DOHH2 (cell line): ENCODE data around the gene SLC1A4.
"Not testable (repeated sequence)": the region's sequence is repeated elsewhere in the genome, so short reads cannot be mapped to it uniquely, and the experiment has no call there.

ENCODE experiments used
- H3F3A ChIP-seq: fragments of 200-600 bp; sonication (generic), shearing (Covaris generic); 2 replicates; pipeline ENCODE4 v1.6.0; 2016; ENCODE audit warnings: antibody characterized with exemption, mild to moderate bottlenecking; ENCODE audit not compliant: control insufficient read depth, insufficient read depth
- H3K27ac ChIP-seq: fragments of 200-600 bp; sonication (generic); 2 replicates; pipeline ENCODE4 v1.5.1; 2014; ENCODE audit warnings: low read depth, mild to moderate bottlenecking, low read length, moderate library complexity
- H3K27me3 ChIP-seq: fragments of 200-600 bp; sonication (generic); 2 replicates; pipeline ENCODE4 v1.6.1; 2014; ENCODE audit warnings: mild to moderate bottlenecking, low read length, mixed read lengths; ENCODE audit not compliant: control insufficient read depth
- H3K36me3 ChIP-seq: fragments of 200-600 bp; sonication (generic); 2 replicates; pipeline ENCODE4 v1.6.1; 2014; ENCODE audit warnings: mild to moderate bottlenecking, low read length, moderate library complexity, mixed read lengths; ENCODE audit not compliant: control insufficient read depth
- H3K4me1 ChIP-seq: fragments of 200-600 bp; sonication (generic); 2 replicates; pipeline ENCODE4 v1.6.1; 2014; ENCODE audit warnings: mild to moderate bottlenecking, low read length, mixed read lengths; ENCODE audit not compliant: control insufficient read depth
- H3K4me2 ChIP-seq: fragments of 200-600 bp; sonication (generic); 2 replicates; pipeline ENCODE4 v1.6.0; 2014; ENCODE audit warnings: mild to moderate bottlenecking, low read length, moderate library complexity
- H3K4me3 ChIP-seq: fragments of 200-600 bp; sonication (generic); 2 replicates; pipeline ENCODE4 v1.5.1; 2014; ENCODE audit warnings: mild to moderate bottlenecking, low read length, mixed read lengths
- H3K79me2 ChIP-seq: fragments of 200-600 bp; sonication (generic); 2 replicates; pipeline ENCODE4 v1.6.1; 2014; ENCODE audit warnings: mild to moderate bottlenecking, low read length, mixed read lengths; ENCODE audit not compliant: control insufficient read depth
- H3K9me2 ChIP-seq: fragments of 200-600 bp; sonication (generic); replicated peaks from 2 replicates; pipeline ENCODE4 v1.6.1; 2014; ENCODE audit warnings: mild to moderate bottlenecking, low read length, mixed read lengths; ENCODE audit not compliant: control insufficient read depth
- H3K9me3 ChIP-seq: fragments of 200-600 bp; sonication (generic); 2 replicates; pipeline ENCODE4 v1.6.1; 2014; ENCODE audit warnings: antibody characterized with exemption, low read length, mixed read lengths; ENCODE audit not compliant: control insufficient read depth, insufficient read depth
- H4K20me1 ChIP-seq: fragments of 200-600 bp; sonication (generic); 2 replicates; pipeline ENCODE4 v1.6.0; 2014; ENCODE audit warnings: low read depth, mild to moderate bottlenecking, antibody characterized with exemption, low read length, moderate library complexity; ENCODE audit not compliant: control insufficient read depth, insufficient read depth
- EZH2phosphoT487 ChIP-seq: fragments of 200-600 bp; sonication (generic); IDR thresholded peaks from 2 replicates; pipeline ENCODE4 v1.6.1; 2017; ENCODE audit warnings: borderline replicate concordance, mild to moderate bottlenecking, antibody characterized with exemption, low read length, moderate library complexity, mixed read lengths
- TF ChIP-seq, protein P1 (sequence below): fragments of 200-600 bp; sonication (generic); IDR thresholded peaks from one replicate; pipeline ENCODE4 v1.5.1; 2014; ENCODE audit warnings: antibody characterized with exemption, mild to moderate bottlenecking, low read depth, low read length; ENCODE audit not compliant: poor library complexity, severe bottlenecking

SLC1A4 gene

DNA sequence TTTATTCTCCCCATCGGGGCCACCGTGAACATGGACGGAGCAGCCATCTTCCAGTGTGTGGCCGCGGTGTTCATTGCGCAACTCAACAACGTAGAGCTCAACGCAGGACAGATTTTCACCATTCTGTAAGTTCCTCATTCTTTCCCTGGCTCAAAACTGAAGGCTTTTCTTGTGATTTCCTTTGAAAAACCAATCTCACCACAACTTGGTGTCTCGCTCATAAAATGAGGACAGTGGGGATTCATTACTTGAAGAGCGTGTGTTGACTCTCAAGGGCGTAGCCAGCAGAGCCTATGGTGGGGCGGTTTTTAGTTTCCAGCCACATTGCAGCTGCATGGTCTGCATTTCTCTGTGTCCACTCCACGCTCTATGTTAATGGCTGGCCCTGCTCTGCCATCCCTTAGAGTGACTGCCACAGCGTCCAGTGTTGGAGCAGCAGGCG is 29.0 kb downstream of the SLC1A4 start:
- H3K27me3 ChIP-seq, result no peaks in the 10 kb centered on the region
- no peak for TF ChIP-seq EZH2phosphoT487
- TF ChIP-seq, protein P1, sequence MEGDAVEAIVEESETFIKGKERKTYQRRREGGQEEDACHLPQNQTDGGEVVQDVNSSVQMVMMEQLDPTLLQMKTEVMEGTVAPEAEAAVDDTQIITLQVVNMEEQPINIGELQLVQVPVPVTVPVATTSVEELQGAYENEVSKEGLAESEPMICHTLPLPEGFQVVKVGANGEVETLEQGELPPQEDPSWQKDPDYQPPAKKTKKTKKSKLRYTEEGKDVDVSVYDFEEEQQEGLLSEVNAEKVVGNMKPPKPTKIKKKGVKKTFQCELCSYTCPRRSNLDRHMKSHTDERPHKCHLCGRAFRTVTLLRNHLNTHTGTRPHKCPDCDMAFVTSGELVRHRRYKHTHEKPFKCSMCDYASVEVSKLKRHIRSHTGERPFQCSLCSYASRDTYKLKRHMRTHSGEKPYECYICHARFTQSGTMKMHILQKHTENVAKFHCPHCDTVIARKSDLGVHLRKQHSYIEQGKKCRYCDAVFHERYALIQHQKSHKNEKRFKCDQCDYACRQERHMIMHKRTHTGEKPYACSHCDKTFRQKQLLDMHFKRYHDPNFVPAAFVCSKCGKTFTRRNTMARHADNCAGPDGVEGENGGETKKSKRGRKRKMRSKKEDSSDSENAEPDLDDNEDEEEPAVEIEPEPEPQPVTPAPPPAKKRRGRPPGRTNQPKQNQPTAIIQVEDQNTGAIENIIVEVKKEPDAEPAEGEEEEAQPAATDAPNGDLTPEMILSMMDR, result no peak
- H3K9me2 ChIP-seq, result no peaks in the 10 kb centered on the region
- no peak overlapping the region for H3K27ac ChIP-seq
- peaks cover 20% of the 10 kb centered on the region for H3F3A ChIP-seq
- H3K4me3 ChIP-seq, result no peak overlapping the region
- no peaks in the 10 kb centered on the region for H4K20me1 ChIP-seq
- H3K4me2 ChIP-seq, result no peak overlapping the region
- peaks cover 95% of the 10 kb centered on the region for H3K36me3 ChIP-seq
- no peaks in the 10 kb centered on the region for H3K9me3 ChIP-seq
- peaks cover 69% of the 10 kb centered on the region for H3K4me1 ChIP-seq
- H3K79me2 ChIP-seq, result peaks cover 4% of the 10 kb centered on the region; the same call in 1 of the 2 replicates

GRCh38 chr2:65019010-65019409 is 29.8 kb downstream of the SLC1A4 start:
- Histone ChIP-seq H3F3A (peaks cover 19% of the 10 kb centered on the region), H3K4me2 (no peak overlapping the region), H3K4me3 (no peak overlapping the region), H3K36me3 (peaks cover 95% of the 10 kb centered on the region), H3K4me1 (peaks cover 66% of the 10 kb centered on the region), H3K79me2 (peaks cover 4% of the 10 kb centered on the region; the same call in 1 of the 2 replicates), H3K9me2 (no peaks in the 10 kb centered on the region), H3K27me3 (no peaks in the 10 kb centered on the region), H3K9me3 (no peaks in the 10 kb centered on the region), H3K27ac (no peak overlapping the region), H4K20me1 (no peaks in the 10 kb centered on the region)
- TF ChIP-seq EZH2phosphoT487, result no peak

GRCh38 chr2:65019675-65020195 is 30.5 kb downstream of the SLC1A4 start:
- no peaks in the 10 kb centered on the region for H4K20me1 ChIP-seq
- TF ChIP-seq, protein P1, result no peak
- peaks cover 66% of the 10 kb centered on the region for H3K4me1 ChIP-seq
- peaks cover 95% of the 10 kb centered on the region for H3K36me3 ChIP-seq
- no peak overlapping the region for H3K4me2 ChIP-seq
- H3K79me2 ChIP-seq, result peaks cover 10% of the 10 kb centered on the region
- H3K4me3 ChIP-seq, result no peak overlapping the region
- H3K27ac ChIP-seq, result no peak overlapping the region
- H3K9me2 ChIP-seq, result no peaks in the 10 kb centered on the region
- H3K9me3 ChIP-seq, result no peaks in the 10 kb centered on the region
- H3F3A ChIP-seq, result peaks cover 18% of the 10 kb centered on the region; the same call in 1 of the 2 replicates
- no peaks in the 10 kb centered on the region for H3K27me3 ChIP-seq

DNA sequence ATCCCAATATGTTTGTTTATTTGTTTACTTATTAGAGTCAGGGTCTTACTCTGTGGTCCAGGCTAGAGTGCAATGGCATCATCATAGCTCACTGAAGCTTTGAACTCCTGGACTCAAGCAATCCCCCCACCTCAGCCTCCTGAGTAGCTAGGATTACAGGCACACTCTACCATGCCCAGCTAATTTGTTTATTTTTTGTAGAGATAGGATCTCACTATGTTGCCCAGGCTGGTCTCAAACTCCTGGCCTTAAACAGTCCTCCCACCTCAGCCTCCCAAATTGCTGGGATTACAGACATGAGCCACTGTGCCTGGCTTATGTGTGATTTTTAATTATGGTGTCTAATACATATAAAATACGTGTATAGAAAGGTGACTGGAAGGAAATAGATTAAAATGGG is 31.1 kb downstream of the SLC1A4 start:
- not testable (repeated sequence) for H3K4me2 ChIP-seq, H3K27me3 ChIP-seq, H3K27ac ChIP-seq, H3K4me3 ChIP-seq, H4K20me1 ChIP-seq, H3K9me2 ChIP-seq, H3K9me3 ChIP-seq
- peaks cover 18% of the 10 kb centered on the region for H3F3A ChIP-seq
- H3K79me2 ChIP-seq, result peaks cover 11% of the 10 kb centered on the region
- H3K4me1 ChIP-seq, result peaks cover 65% of the 10 kb centered on the region
- H3K36me3 ChIP-seq, result peaks cover 92% of the 10 kb centered on the region
